Pancreas (tissue), 10 donors: ENCODE measurements around the gene ARHGAP5. TPM values are rescaled to one million over a fixed set of nuclear protein-coding genes. Genes with fewer than 3 reads are reported as not detected.

Experiments used
- ATAC-seq, 4 donors: fragments of 200-7000 bp; cut with Tn5 transposase; one replicate each; pipeline versions ENCODE4 v1.8.0 to v1.9.1; 2020; ENCODE audit warnings: mild to moderate bottlenecking in 4 of 4, moderate library complexity in 4 of 4
- DNase-seq, 6 donors: peaks; one replicate each; pipeline ENCODE4 v3.0.0-alpha.2; 2020
- FAIRE-seq: peaks from 2 replicates; lab custom pipeline; 2012; peaks lifted over from hg19 to GRCh38; lab: Jason Lieb, UNC
- H3K27ac ChIP-seq, 4 donors: fragments of 200-600 bp; sonication (generic); 1 replicate in 3 of 4; 2 replicates in 1 of 4; pipeline versions ENCODE4 v1.5.0 to v1.8.0; 2020
- H3K27me3 ChIP-seq, 4 donors: fragments of 200-600 bp; one replicate each; pipeline ENCODE4 v1.8.0; 2021
- H3K36me3 ChIP-seq, 3 donors: fragments of 200-600 bp; sonication (generic) in 1 of 3; one replicate each; pipeline versions ENCODE4 v1.5.0 to v1.8.0; 2020 to 2021
- H3K4me1 ChIP-seq, 3 donors: fragments of 200-600 bp; one replicate each; pipeline ENCODE4 v1.8.0; 2021
- H3K4me3 ChIP-seq, 4 donors: fragments of 200-600 bp; sonication (generic) in 2 of 4; one replicate each; pipeline versions ENCODE4 v1.5.0 to v1.8.0; 2020 to 2021
- H3K9me3 ChIP-seq, 4 donors: fragments of 200-600 bp; one replicate each; pipeline ENCODE4 v1.8.0; 2021
- CTCF ChIP-seq, 4 donors: fragments of 200-600 bp; sonication (generic) in 3 of 4; IDR thresholded peaks; one replicate each; pipeline versions ENCODE4 v1.5.0 to v1.8.0; 2021; ENCODE audit warnings: antibody characterized with exemption in 4 of 4
- WGBS, 2 donors: extraction: QIAGEN DNeasy Blood & Tissue Kit; methylation state at CpG; one replicate each; pipeline ENCODE4 v1.1.7; 2013; 5-methylcytosine and 5-hydroxymethylcytosine counted together
- intact Hi-C, 3 donors: fragments of 100-400 bp; cut with DNase I; formaldehyde crosslinking; loops; one replicate each; pipeline versions ENCODE4 v1.11.1 to v1.14.2; 2022
- polyA plus RNA-seq, 2 donors: library from polyadenylated mRNA; stranded (reverse); fragments of 200-250 nt; gene quantifications; one replicate each; pipeline ENCODE4 v1.2.3, GENCODE V29; 2013
- total RNA-seq, 6 donors: library from RNA; stranded (reverse); fragmentation: NEBNext Ultra II Directional in 4 of 6; extraction: Animal tissue kit (Norgen Biotek cat#: 25700) in 4 of 6; gene quantifications; one replicate each; pipeline versions ENCODE4 v1.2.1 to v1.2.4, GENCODE V29; 2021 to 2023
- donor health status: healthy with polysubstance abuse.
- donor health status: DM: no; HTN: no; CAD: no; lungs with moderate emphysema.
- donor health status: DM: no; HTN: no; CAD: no.
- donor health status: control.
- donor health status: control.
- donor health status: Bipolar disorder and iron deficiency.
- donor health status: DM: yes; HTN: yes; CAD: no.
- donor health status: DM: no; HTN: no; CAD: no.
- donor health status: DM: no; HTN: no; CAD: no.
- donor health status: DM: yes; HTN: yes; CAD: no.

Gene ARHGAP5
- total and polyA plus RNA-seq, 8 donors: 7.1 to 81.8 (median 53.1) TPM

GRCh38 chr14:32202998-32203882, 126.1 kb downstream of the ARHGAP5 start, which contains the start of gene RNU6-8:
Gene RNU6-8, minus strand, starts transcription at chr14:32203269.
- FAIRE-seq (no peak), ATAC-seq (peak; percentile 88 to 94 (median 90)), DNase-seq (peak; percentile 84 to 95 (median 90))
- no peak for TF ChIP-seq CTCF (IDR thresholded peaks at IDR 0.05)
- intact Hi-C loops: no loop called here
- Histone ChIP-seq H3K9me3 (no peaks in the 10 kb centered on the region), H3K36me3 (no peaks in the 10 kb centered on the region), H3K4me1 (peaks cover 0 to 6% (median 4%) of the 10 kb centered on the region in 3 donors), H3K27ac (peak within 1 kb of the TSS; percentile 91 to 93 (median 92)), H3K27me3 (no peaks in the 10 kb centered on the region), H3K4me3 (peak within 1 kb of the TSS; percentile 50 to 61 (median 52))
- 0 to 1% methylated on average over 57 of the region's 57 CpGs for WGBS, 2 donors

GRCh38 chr14:32203928-32204357, 126.8 kb downstream of the ARHGAP5 start:
- FAIRE-seq: no peak

GRCh38 chr14:32205554-32205953, 128.4 kb downstream of the ARHGAP5 start:
- Histone ChIP-seq H3K4me1 (peaks cover 0 to 6% (median 2%) of the 10 kb centered on the region in 3 donors), H3K36me3 (no peaks in the 10 kb centered on the region), H3K27me3 (no peaks in the 10 kb centered on the region), H3K4me3 (no peak overlapping the region), H3K27ac (no peak overlapping the region), H3K9me3 (no peaks in the 10 kb centered on the region)
- no peak for ATAC-seq
- no peak for DNase-seq
- intact Hi-C loops: no loop called here
- FAIRE-seq: no peak
- 85 to 93% methylated on average over 3 of the region's 3 CpGs for WGBS, 2 donors
- no peak for TF ChIP-seq CTCF (IDR thresholded peaks at IDR 0.05)

More at GRCh38 chr14:32203928-32204357, 126.8 kb downstream of the ARHGAP5 start:
- ATAC-seq (peak in 3 of 4 donors; percentile 13 to 27 (median 17)), DNase-seq (peak in 3 of 6 donors; percentile 20 to 21 (median 20))
- Histone ChIP-seq H3K9me3 (no peaks in the 10 kb centered on the region), H3K4me3 (peak overlapping the region; percentile 50 to 61 (median 52)), H3K27ac (peak overlapping the region; percentile 91 to 93 (median 92)), H3K4me1 (peaks cover 0 to 6% (median 4%) of the 10 kb centered on the region in 3 donors), H3K36me3 (no peaks in the 10 kb centered on the region), H3K27me3 (no peaks in the 10 kb centered on the region)
- 1% methylated on average over 14 of the region's 14 CpGs for WGBS, 2 donors
- TF ChIP-seq CTCF (IDR thresholded peaks at IDR 0.05): no peak
- intact Hi-C loops: no loop called here

GRCh38 chr14:32205984-32206383, 128.9 kb downstream of the ARHGAP5 start:
- no peaks in the 10 kb centered on the region for H3K9me3 ChIP-seq
- FAIRE-seq: no peak
- no peak for DNase-seq
- intact Hi-C loops: no loop called here
- no peak overlapping the region for H3K27ac ChIP-seq
- no peaks in the 10 kb centered on the region for H3K36me3 ChIP-seq
- no peaks in the 10 kb centered on the region for H3K27me3 ChIP-seq
- no peak overlapping the region for H3K4me3 ChIP-seq
- no peak for ATAC-seq
- WGBS, 2 donors: 68% methylated on average over 4 of the region's 4 CpGs
- TF ChIP-seq CTCF (IDR thresholded peaks at IDR 0.05): no peak
- H3K4me1 ChIP-seq: peaks cover 0 to 6% (median 0%) of the 10 kb centered on the region in 3 donors
